ENCODE data around the gene C3orf20.

- TF ChIP-seq CTCF (conservative IDR thresholded peaks at IDR 0.05; ENCODE audit: low read depth, low read length) (no peak), EZH2 (IDR thresholded peaks at IDR 0.05; ENCODE audit: low read length, unreplicated experiment) (no peak), EZH2phosphoT487 (IDR thresholded peaks at IDR 0.05; ENCODE audit: borderline replicate concordance, low read length) (no peak)
These were observed 136.7 kb downstream of the C3orf20 start for GRCh38 chr3:14811684-14812083.

Data from PC-3 (cell line).